Measurements from ENCODE around the gene TLR4.

TLR4 gene

GRCh38 chr9:117715411-117715989 lies 11.3 kb downstream of the TLR4 start:
- DNase-seq, result no peak

- no peak for DNase-seq
Observed at GRCh38 chr9:117718085-117718484, 13.9 kb downstream of the TLR4 start.

- no peak for DNase-seq
Observed at GRCh38 chr9:117718701-117719100, 14.5 kb downstream of the TLR4 start.

GRCh38 chr9:117719161-117719920 lies 15.1 kb downstream of the TLR4 start:
- DNase-seq, result no peak

GRCh38 chr9:117720066-117720465 lies 15.9 kb downstream of the TLR4 start:
- no peak for DNase-seq

GRCh38 chr9:117720555-117720954 lies 16.4 kb downstream of the TLR4 start:
- no peak for DNase-seq

GRCh38 chr9:117720987-117721386 lies 16.8 kb downstream of the TLR4 start:
- no peak for DNase-seq

- no peak for DNase-seq
Observed at GRCh38 chr9:117722108-117722761, 18.0 kb downstream of the TLR4 start.

- DNase-seq, result no peak
Observed at GRCh38 chr9:117723986-117724625, 19.9 kb downstream of the TLR4 start.

GRCh38 chr9:117725426-117725887 lies 21.3 kb downstream of the TLR4 start:
- DNase-seq, result no peak

- DNase-seq, result no peak
Observed at GRCh38 chr9:117729375-117729774, 25.2 kb downstream of the TLR4 start.

- DNase-seq, result no peak
Observed at GRCh38 chr9:117732494-117732893, 28.3 kb downstream of the TLR4 start.

GRCh38 chr9:117733465-117733864 lies 29.3 kb downstream of the TLR4 start:
- DNase-seq, result no peak

- DNase-seq, result no peak
Observed at GRCh38 chr9:117734082-117734481, 29.9 kb downstream of the TLR4 start.

- DNase-seq, result no peak
Observed at GRCh38 chr9:117734523-117735314, 30.5 kb downstream of the TLR4 start.

GRCh38 chr9:117737721-117738226 lies 33.6 kb downstream of the TLR4 start:
- DNase-seq, result no peak

- DNase-seq, result no peak
Observed at GRCh38 chr9:117739206-117739605, 35.0 kb downstream of the TLR4 start.

GRCh38 chr9:117739624-117740347 lies 35.6 kb downstream of the TLR4 start:
- no peak for DNase-seq

GRCh38 chr9:117742131-117742530 lies 37.9 kb downstream of the TLR4 start:
- DNase-seq, result no peak

- DNase-seq, result no peak
Observed at GRCh38 chr9:117744369-117744768, 40.2 kb downstream of the TLR4 start.

GRCh38 chr9:117744856-117745389 lies 40.7 kb downstream of the TLR4 start:
- no peak for DNase-seq

- no peak for DNase-seq
Observed at GRCh38 chr9:117745598-117745997, 41.4 kb downstream of the TLR4 start.

All from stimulated activated CD4-positive, alpha-beta T cell treated with anti-CD3 and anti-CD28 coated beads, Interleukin-4, amount 100 ng/mL, for 1 hour (primary cell).